ENCODE results near the gene HNF1A.
"Not testable (repeated sequence)": the region's sequence is repeated elsewhere in the genome, so short reads cannot be mapped to it uniquely, and the experiment has no call there.

The HNF1A gene

GRCh38 chr12:120944645-120945217 is 33.6 kb upstream of the HNF1A start:
- no peak overlapping the region for H3K9ac ChIP-seq (ENCODE audit: low read depth, low read length)
- no peaks in the 10 kb centered on the region for H3K4me1 ChIP-seq (ENCODE audit: insufficient read depth, low read length)
- no peaks in the 10 kb centered on the region for H3K9me3 ChIP-seq (ENCODE audit: control insufficient read depth, insufficient read depth, low read length)
- H3K36me3 ChIP-seq (ENCODE audit: insufficient read depth, low read length), result no peaks in the 10 kb centered on the region

DNA sequence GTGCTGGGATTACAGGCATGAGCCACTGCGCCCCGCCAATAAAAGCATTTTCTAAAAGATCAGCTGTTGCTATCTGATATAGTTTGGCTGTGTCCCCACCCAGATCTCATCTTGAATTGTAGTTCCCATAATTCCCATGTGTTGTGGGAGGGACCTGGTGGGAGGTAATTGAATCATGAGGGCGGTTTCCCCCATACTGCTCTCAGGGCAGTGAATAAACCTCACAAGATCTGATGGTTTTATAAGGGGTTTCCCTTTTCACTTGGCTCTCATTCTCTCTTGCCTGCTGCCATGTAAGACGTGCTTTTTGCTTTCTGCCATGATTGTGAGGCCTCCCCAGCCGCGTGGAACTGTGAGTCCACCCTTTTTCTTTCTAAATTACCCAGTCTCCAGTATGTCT is 32.8 kb upstream of the HNF1A start:
- H3K9ac ChIP-seq (ENCODE audit: low read depth, low read length); H3K4me1 ChIP-seq (ENCODE audit: insufficient read depth, low read length); H3K36me3 ChIP-seq (ENCODE audit: insufficient read depth, low read length); H3K9me3 ChIP-seq (ENCODE audit: control insufficient read depth, insufficient read depth, low read length): not testable (repeated sequence)

- not testable (repeated sequence) for H3K9me3 ChIP-seq (ENCODE audit: control insufficient read depth, insufficient read depth, low read length)
Measured at GRCh38 chr12:120950260-120950799, 28.0 kb upstream of the HNF1A start.

DNA sequence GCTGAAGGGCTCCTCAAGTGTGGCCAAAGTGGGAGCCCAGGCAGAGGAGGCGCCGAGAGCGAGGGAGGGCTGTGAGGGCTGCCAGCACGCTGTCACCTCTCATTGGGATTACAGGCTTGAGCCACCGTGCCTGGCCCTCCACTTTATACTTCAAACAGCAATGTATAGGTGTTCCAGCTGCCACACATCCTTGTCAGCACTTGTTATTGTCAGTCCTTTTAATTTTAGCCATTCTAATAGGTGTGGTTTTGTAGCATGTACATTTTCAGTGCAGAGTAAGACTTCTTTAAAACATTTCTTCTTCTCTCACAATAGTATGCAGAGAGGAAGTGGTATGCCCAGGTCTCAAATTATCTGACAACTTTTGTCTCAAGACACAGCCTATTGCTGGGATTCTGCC is 27.5 kb upstream of the HNF1A start:
- no peaks in the 10 kb centered on the region; the same call in 1 of the 2 replicates for H3K9me3 ChIP-seq (ENCODE audit: control insufficient read depth, insufficient read depth, low read length)
- H3K36me3 ChIP-seq (ENCODE audit: insufficient read depth, low read length), result no peaks in the 10 kb centered on the region
- no peak overlapping the region for H3K9ac ChIP-seq (ENCODE audit: low read depth, low read length)
- H3K4me1 ChIP-seq (ENCODE audit: insufficient read depth, low read length), result no peaks in the 10 kb centered on the region

More at GRCh38 chr12:120950260-120950799, 28.0 kb upstream of the HNF1A start:
- not testable (repeated sequence) for H3K4me1 ChIP-seq (ENCODE audit: insufficient read depth, low read length); H3K9ac ChIP-seq (ENCODE audit: low read depth, low read length); H3K36me3 ChIP-seq (ENCODE audit: insufficient read depth, low read length)

GRCh38 chr12:120955232-120955631 is 23.1 kb upstream of the HNF1A start:
- Histone ChIP-seq H3K4me1 (ENCODE audit: insufficient read depth, low read length) (no peaks in the 10 kb centered on the region), H3K9me3 (ENCODE audit: control insufficient read depth, insufficient read depth, low read length) (no peaks in the 10 kb centered on the region; the same call in 1 of the 2 replicates), H3K9ac (ENCODE audit: low read depth, low read length) (no peak overlapping the region), H3K36me3 (ENCODE audit: insufficient read depth, low read length) (no peaks in the 10 kb centered on the region)

GRCh38 chr12:120956579-120957300 is 21.6 kb upstream of the HNF1A start:
- H3K4me1 ChIP-seq (ENCODE audit: insufficient read depth, low read length), result peaks cover 2% of the 10 kb centered on the region; the same call in 1 of the 2 replicates
- H3K36me3 ChIP-seq (ENCODE audit: insufficient read depth, low read length), result no peaks in the 10 kb centered on the region
- H3K9me3 ChIP-seq (ENCODE audit: control insufficient read depth, insufficient read depth, low read length), result no peaks in the 10 kb centered on the region
- H3K9ac ChIP-seq (ENCODE audit: low read depth, low read length), result no peak overlapping the region

DNA sequence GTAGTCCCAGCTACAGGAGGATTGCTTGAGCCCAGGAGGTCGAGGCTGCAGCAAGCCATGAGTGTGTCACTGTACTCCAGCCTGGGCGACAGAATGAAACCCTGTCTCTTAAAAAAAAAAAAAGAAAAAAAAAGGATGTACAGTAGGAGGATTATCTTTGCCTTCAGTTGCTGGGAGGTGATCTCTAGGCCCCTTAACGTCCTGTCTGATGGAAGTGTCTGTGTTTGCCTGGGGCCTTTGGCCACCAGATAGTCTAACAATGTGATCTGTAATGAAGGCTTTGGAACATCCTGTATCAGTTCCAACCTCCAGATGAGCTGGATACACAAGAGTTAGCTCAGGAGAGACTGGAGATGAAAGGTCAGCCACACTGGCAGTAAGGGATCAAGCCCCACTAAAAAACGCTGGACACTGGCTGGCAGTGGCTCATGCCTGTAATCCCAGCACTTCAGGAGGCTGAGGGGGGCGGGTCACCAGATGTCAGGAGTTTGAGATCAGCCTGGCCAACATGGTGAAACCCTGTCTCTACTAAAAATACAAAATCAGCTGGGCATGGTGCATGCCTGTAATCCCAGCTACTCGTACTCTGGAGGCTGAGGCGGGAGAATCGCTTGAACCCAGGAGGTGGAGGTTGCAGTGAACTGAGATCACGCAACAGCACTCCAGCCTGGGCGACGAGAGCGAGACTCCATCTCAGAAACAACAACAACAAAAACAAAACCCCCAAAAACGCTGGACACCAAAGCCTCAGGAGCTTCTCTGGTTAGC is 19.0 kb upstream of the HNF1A start:
- Histone ChIP-seq H3K9me3 (ENCODE audit: control insufficient read depth, insufficient read depth, low read length) (no peaks in the 10 kb centered on the region), H3K36me3 (ENCODE audit: insufficient read depth, low read length) (no peaks in the 10 kb centered on the region), H3K4me1 (ENCODE audit: insufficient read depth, low read length) (peaks cover 4% of the 10 kb centered on the region; the same call in 1 of the 2 replicates), H3K9ac (ENCODE audit: low read depth, low read length) (no peak overlapping the region)

- Histone ChIP-seq H3K4me1 (ENCODE audit: insufficient read depth, low read length) (peaks cover 4% of the 10 kb centered on the region; the same call in 1 of the 2 replicates), H3K9ac (ENCODE audit: low read depth, low read length) (no peak overlapping the region), H3K9me3 (ENCODE audit: control insufficient read depth, insufficient read depth, low read length) (no peaks in the 10 kb centered on the region), H3K36me3 (ENCODE audit: insufficient read depth, low read length) (no peaks in the 10 kb centered on the region)
Measured at GRCh38 chr12:120960657-120961056, 17.7 kb upstream of the HNF1A start.

DNA sequence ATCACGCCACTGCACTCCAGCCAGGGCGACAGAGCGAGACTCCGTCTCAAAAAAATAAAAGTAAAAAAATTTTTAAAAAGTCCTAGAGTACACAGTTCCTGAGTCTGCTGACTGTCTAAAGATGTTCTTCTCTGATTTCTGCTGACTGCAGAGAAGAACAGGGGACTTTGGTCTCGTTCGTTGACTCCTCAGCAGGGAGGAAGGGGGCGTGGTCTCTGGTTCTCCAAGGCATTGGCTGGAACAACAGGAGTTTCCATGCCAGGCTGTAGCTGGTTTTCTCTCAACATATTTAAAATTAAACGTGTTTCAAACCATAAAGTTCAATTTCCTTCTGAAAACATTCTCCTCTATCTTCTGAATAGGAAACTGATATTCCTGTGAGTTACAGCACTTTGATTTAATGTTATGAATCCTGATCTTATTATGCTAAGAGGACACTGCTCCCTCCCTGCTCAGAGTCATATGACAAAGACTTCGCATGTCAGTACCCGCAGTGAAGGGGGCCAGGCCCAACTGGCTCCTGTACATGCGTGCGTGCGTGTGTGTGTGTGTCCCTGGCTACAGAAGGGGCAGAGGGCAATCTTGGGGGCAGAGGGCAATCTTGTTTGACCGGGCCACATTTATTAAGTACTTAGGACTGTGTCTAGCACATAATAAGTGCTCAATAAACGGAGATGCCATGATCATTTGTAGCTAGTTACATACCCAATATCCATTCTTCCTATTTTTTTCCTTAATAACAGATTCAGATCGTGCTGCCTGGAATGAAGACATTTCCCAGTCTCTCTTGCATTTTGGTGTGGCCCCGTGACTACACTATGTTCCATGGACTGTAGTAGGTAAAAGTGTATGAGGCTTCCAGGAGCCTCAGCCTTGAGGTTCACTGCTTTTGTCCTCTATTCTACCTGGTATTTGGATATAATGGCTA is 16.5 kb upstream of the HNF1A start:
- H3K9me3 ChIP-seq (ENCODE audit: control insufficient read depth, insufficient read depth, low read length), result no peaks in the 10 kb centered on the region
- H3K9ac ChIP-seq (ENCODE audit: low read depth, low read length), result no peak overlapping the region
- no peaks in the 10 kb centered on the region for H3K36me3 ChIP-seq (ENCODE audit: insufficient read depth, low read length)
- H3K4me1 ChIP-seq (ENCODE audit: insufficient read depth, low read length), result peaks cover 4% of the 10 kb centered on the region; the same call in 1 of the 2 replicates

- Histone ChIP-seq H3K36me3 (ENCODE audit: insufficient read depth, low read length) (no peaks in the 10 kb centered on the region), H3K9me3 (ENCODE audit: control insufficient read depth, insufficient read depth, low read length) (no peaks in the 10 kb centered on the region), H3K9ac (ENCODE audit: low read depth, low read length) (no peak overlapping the region), H3K4me1 (ENCODE audit: insufficient read depth, low read length) (peaks cover 4% of the 10 kb centered on the region; the same call in 1 of the 2 replicates)
Measured at GRCh38 chr12:120962532-120963020, 15.8 kb upstream of the HNF1A start.

GRCh38 chr12:120964298-120964697 is 14.0 kb upstream of the HNF1A start:
- Histone ChIP-seq H3K4me1 (ENCODE audit: insufficient read depth, low read length) (peaks cover 4% of the 10 kb centered on the region; the same call in 1 of the 2 replicates), H3K36me3 (ENCODE audit: insufficient read depth, low read length) (no peaks in the 10 kb centered on the region), H3K9me3 (ENCODE audit: control insufficient read depth, insufficient read depth, low read length) (no peaks in the 10 kb centered on the region), H3K9ac (ENCODE audit: low read depth, low read length) (no peak overlapping the region)

GRCh38 chr12:120965534-120966091 is 12.7 kb upstream of the HNF1A start:
- Histone ChIP-seq H3K36me3 (ENCODE audit: insufficient read depth, low read length) (no peaks in the 10 kb centered on the region), H3K9ac (ENCODE audit: low read depth, low read length) (no peak overlapping the region), H3K9me3 (ENCODE audit: control insufficient read depth, insufficient read depth, low read length) (no peaks in the 10 kb centered on the region), H3K4me1 (ENCODE audit: insufficient read depth, low read length) (peaks cover 4% of the 10 kb centered on the region; the same call in 1 of the 2 replicates)

- H3K9ac ChIP-seq (ENCODE audit: low read depth, low read length), result no peak overlapping the region
- H3K4me1 ChIP-seq (ENCODE audit: insufficient read depth, low read length), result no peaks in the 10 kb centered on the region; the same call in 1 of the 2 replicates
- H3K36me3 ChIP-seq (ENCODE audit: insufficient read depth, low read length), result no peaks in the 10 kb centered on the region
- H3K9me3 ChIP-seq (ENCODE audit: control insufficient read depth, insufficient read depth, low read length), result no peaks in the 10 kb centered on the region
Measured at GRCh38 chr12:120970310-120970709, 8.0 kb upstream of the HNF1A start.
